ENCODE measurements around the gene SLC24A4. TPM values are rescaled to one million over a fixed set of nuclear protein-coding genes. Genes with fewer than 3 reads are reported as not detected.

The SLC24A4 gene
- total and polyA plus RNA-seq, 2 donors (not counting 3 experiments of a cell fraction or from before 2014, with no cell fraction given), result 0.07 to 0.08 TPM

- H2AFZ ChIP-seq (ENCODE audit: low read depth, low read length), result no peak overlapping the region
- no peak overlapping the region for H3K9ac ChIP-seq (replicated peaks; ENCODE audit: extremely low read depth, insufficient read depth, low read length)
- dilution Hi-C loops (cut with MboI; ENCODE audit: extremely low pct_ligation_motif_present, low sequenced_read_pairs), result no loop called here
- no peak overlapping the region for H3K4me3 ChIP-seq (replicated peaks in 1 of 3; ENCODE audit: insufficient read depth in 1 of 3, low read depth in 1 of 3, low read length in 3 of 3)
- no peak for TF ChIP-seq JUN (IDR thresholded peaks at IDR 0.05; ENCODE audit: borderline replicate concordance, insufficient read depth, insufficient read length, low read depth)
- TF ChIP-seq CTCF (IDR thresholded peaks at IDR 0.05; ENCODE audit: extremely low read depth in 1 of 2, insufficient read depth in 1 of 2, low read depth in 1 of 2, low read length in 2 of 2), result no peak
- TF ChIP-seq GATA2 (IDR thresholded peaks at IDR 0.05; ENCODE audit: insufficient read depth, insufficient read length, low read depth, low read length), result no peak
- no peak for TF ChIP-seq EZH2 (IDR thresholded peaks at IDR 0.05; ENCODE audit: borderline replicate concordance, low read depth, low read length, severe bottlenecking)
- no peak for TF ChIP-seq POLR2AphosphoS5 (IDR thresholded peaks at IDR 0.05; ENCODE audit: insufficient read depth, low read depth, low read length)
- no peak for TF ChIP-seq POLR2A (IDR thresholded peaks at IDR 0.05; ENCODE audit: low read depth, low read length)
- TF ChIP-seq FOS (IDR thresholded peaks at IDR 0.05; ENCODE audit: borderline replicate concordance, insufficient read depth, low read length), result no peak
- TF ChIP-seq MYC (IDR thresholded peaks at IDR 0.05; ENCODE audit: low read depth, low read length), result no peak
- no peak for TF ChIP-seq MAX (IDR thresholded peaks at IDR 0.05; ENCODE audit: insufficient read depth, insufficient read length)
- ChIA-PET CTCF (interaction anchor here (1.4 to 1.5 kb wide), 2 partner anchors 11 to 58 kb away, joined by 3 to 4 read pairs; no protein-coding TSS in a partner anchor), POLR2A (no interaction called here)
- H3K9me3 ChIP-seq (replicated peaks; ENCODE audit: control insufficient read depth, insufficient read depth, low read length), result no peaks in the 10 kb centered on the region
- H3K4me2 ChIP-seq (ENCODE audit: insufficient read depth, low read length), result no peak overlapping the region
- no peaks in the 10 kb centered on the region for H3K27me3 ChIP-seq (ENCODE audit: control insufficient read depth in 2 of 2, insufficient read depth in 2 of 2, low read length in 2 of 2)
- no peak for DNase-seq (ENCODE audit: low read depth, low spot score)
- intact Hi-C loops (cut with micrococcal nuclease), result no loop called here
- no peaks in the 10 kb centered on the region for H3K79me2 ChIP-seq (ENCODE audit: control insufficient read depth, insufficient read depth, low read length)
- FAIRE-seq, result no peak
- no TSS peak for BruUV-seq (replicated peaks)
- H3K36me3 ChIP-seq (ENCODE audit: control insufficient read depth in 2 of 2, extremely low read depth in 1 of 2, insufficient read depth in 2 of 2, low read length in 2 of 2), result no peaks in the 10 kb centered on the region
- H3K27ac ChIP-seq (ENCODE audit: insufficient read depth, low read depth, low read length), result no peak overlapping the region
- H3K4me1 ChIP-seq (ENCODE audit: control insufficient read depth, extremely low read depth, insufficient read depth, low read length), result no peaks in the 10 kb centered on the region
- no peaks in the 10 kb centered on the region for H4K20me1 ChIP-seq (replicated peaks; ENCODE audit: control insufficient read depth, extremely low read depth, insufficient read depth, low read length)
- no peaks in the 10 kb centered on the region for H3K9me1 ChIP-seq (replicated peaks; ENCODE audit: control insufficient read depth, extremely low read depth, insufficient read depth, low read length)
These were observed 201.7 kb downstream of the SLC24A4 start for GRCh38 chr14:92524602-92525185.

All from endothelial cell of umbilical vein (primary cell).